Testis (tissue), 3 donors: Measurements from ENCODE around the gene AFAP1. TPM values are rescaled to one million over a fixed set of nuclear protein-coding genes. Genes with fewer than 3 reads are reported as not detected.

ENCODE experiments used
- DNase-seq: peaks from one replicate; pipeline ENCODE4 v3.0.0-alpha.2; 2019
- H3K27ac ChIP-seq, 2 donors: fragments of 200-600 bp; sonication (generic); one replicate each; pipeline ENCODE4 v1.5.1; 2019
- H3K27me3 ChIP-seq: fragments of 200-600 bp; sonication (generic); one replicate; pipeline ENCODE4 v1.5.1; 2019
- H3K36me3 ChIP-seq: fragments of 200-600 bp; sonication (generic); one replicate; pipeline ENCODE4 v1.5.1; 2017; ENCODE audit warnings: low read depth; ENCODE audit errors: missing control alignments
- H3K4me1 ChIP-seq: fragments of 200-600 bp; sonication (generic); one replicate; pipeline ENCODE4 v1.5.1; 2019
- H3K4me3 ChIP-seq, 2 donors: fragments of 200-600 bp; sonication (generic); one replicate each; pipeline ENCODE4 v1.5.1; 2017 to 2019
- H3K9me3 ChIP-seq: fragments of 200-600 bp; sonication (generic); one replicate; pipeline ENCODE4 v1.5.1; 2017
- CTCF ChIP-seq, 3 experiments: fragments of 450-650 bp in 2 of 3; fragments of 200-600 bp in 1 of 3; sonication (generic) in 1 of 3; IDR thresholded peaks; one replicate each; pipeline ENCODE4 v1.5.1; 2016 to 2019; ENCODE audit warnings: antibody characterized with exemption in 3 of 3, mild to moderate bottlenecking in 2 of 3, moderate library complexity in 1 of 3
- POLR2A ChIP-seq: fragments of 450-650 bp; IDR thresholded peaks from one replicate; pipeline ENCODE4 v1.6.1; 2017; ENCODE audit warnings: antibody characterized with exemption, mild to moderate bottlenecking, moderate library complexity
- WGBS, 2 donors: methylation state at CpG; one replicate each; pipeline ENCODE4 v1.1.5; 2018; 5-methylcytosine and 5-hydroxymethylcytosine counted together
- intact Hi-C: fragments of 100-400 bp; cut with DNase I; formaldehyde crosslinking; loops from one replicate; pipeline ENCODE4 v1.15.1; 2023; ENCODE audit warnings: low total_unique reads
- polyA plus RNA-seq: library from polyadenylated mRNA; stranded (reverse); fragments of 350-450 nt; fragmentation: Illumina TruSeq; extraction: RNeasy Lipid Tissue Mini Kit (QIAGEN cat#74804); gene quantifications from one replicate; pipeline ENCODE4 v1.2.3, GENCODE V29; 2014; ENCODE audit warnings: low read depth, low replicate concordance; ENCODE audit not compliant: insufficient read depth
- total RNA-seq, 2 donors: library from RNA; depleted of rRNA; stranded (reverse); fragments of >200 nt; gene quantifications; one replicate each; pipeline ENCODE4 v1.2.3, GENCODE V29; 2016

The AFAP1 gene
- total and polyA plus RNA-seq, 3 donors from 2014 or later = 23.1 to 52.4 (median 51.4) TPM

- Histone ChIP-seq H3K36me3 (no peaks in the 10 kb centered on the region), H3K9me3 (no peaks in the 10 kb centered on the region), H3K27me3 (no peaks in the 10 kb centered on the region), H3K4me1 (no peaks in the 10 kb centered on the region), H3K4me3 (no peak overlapping the region), H3K27ac (peak overlapping the region in 1 of 2 donors; percentile 12)
- TF ChIP-seq POLR2A = no peak
- no peak for TF ChIP-seq CTCF (IDR thresholded peaks at IDR 0.05)
- intact Hi-C loops = no loop called here
- DNase-seq = peak; percentile 76
- 39 to 61% methylated on average over 22 to 31 of the region's 31 CpGs for WGBS, 2 donors
Observed at GRCh38 chr4:7772711-7773385, 166.8 kb downstream of the AFAP1 start.

DNA sequence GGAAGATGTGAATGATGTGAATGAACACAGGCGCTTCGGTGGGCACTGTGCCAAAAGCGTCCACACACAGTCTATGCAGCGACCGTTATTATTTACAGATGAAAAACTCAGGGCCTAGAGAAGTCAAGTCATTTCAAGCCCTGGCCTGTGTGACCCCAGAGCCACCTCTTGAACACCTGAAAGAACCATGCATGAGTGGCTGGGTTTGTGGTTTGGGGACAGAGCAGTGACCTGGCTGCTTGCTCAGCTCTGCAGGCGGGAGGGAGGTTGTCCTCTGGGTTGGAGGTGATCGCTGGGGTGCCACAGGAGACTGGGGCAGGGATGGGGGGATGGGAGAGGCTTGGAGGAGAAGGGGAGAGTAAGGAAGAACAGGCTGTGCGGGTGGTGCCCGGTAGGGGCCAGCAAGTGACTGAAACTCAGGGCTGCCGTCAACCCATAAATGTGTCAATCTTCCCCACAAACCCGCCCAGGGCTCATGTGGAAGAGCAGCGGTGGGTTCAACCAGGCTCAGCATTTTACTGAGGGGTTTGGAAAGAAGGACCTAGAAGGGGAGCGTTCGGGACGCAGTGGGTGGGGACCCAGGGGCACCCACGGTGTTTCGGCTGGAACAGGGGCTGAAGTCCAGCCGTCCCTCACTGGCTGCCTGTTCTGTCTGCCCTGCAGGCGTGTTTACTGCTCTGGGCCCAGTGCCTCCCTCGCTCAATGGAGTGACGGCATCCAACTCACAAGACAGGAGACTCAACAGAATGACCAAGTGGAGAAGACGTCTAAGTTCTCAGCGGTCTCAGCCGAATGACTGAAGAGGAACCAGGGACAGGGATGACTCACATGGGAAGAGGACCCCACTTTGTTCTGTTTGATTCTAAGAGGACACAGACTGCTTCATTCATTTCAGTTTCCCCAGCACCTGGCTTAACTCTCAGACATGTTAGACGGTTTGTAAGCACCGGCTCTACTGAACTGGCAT lies 167.8 kb downstream of the AFAP1 start:
- Histone ChIP-seq H3K9me3 (no peaks in the 10 kb centered on the region), H3K36me3 (no peaks in the 10 kb centered on the region), H3K4me1 (no peaks in the 10 kb centered on the region), H3K4me3 (no peak overlapping the region), H3K27me3 (no peaks in the 10 kb centered on the region), H3K27ac (no peak overlapping the region)
- intact Hi-C loops = no loop called here
- no peak for TF ChIP-seq POLR2A
- TF ChIP-seq CTCF (IDR thresholded peaks at IDR 0.05) = no peak
- DNase-seq = no peak
- 86 to 88% methylated on average over 25 to 26 of the region's 26 CpGs for WGBS, 2 donors

GRCh38 chr4:7771056-7771455 lies 168.6 kb downstream of the AFAP1 start:
- Histone ChIP-seq H3K27ac (no peak overlapping the region), H3K27me3 (no peaks in the 10 kb centered on the region), H3K36me3 (no peaks in the 10 kb centered on the region), H3K4me3 (no peak overlapping the region), H3K9me3 (no peaks in the 10 kb centered on the region), H3K4me1 (no peaks in the 10 kb centered on the region)
- WGBS, 2 donors = 84 to 86% methylated on average over 6 of the region's 6 CpGs
- no peak for TF ChIP-seq POLR2A
- no peak for TF ChIP-seq CTCF (IDR thresholded peaks at IDR 0.05)
- no peak for DNase-seq
- intact Hi-C loops = no loop called here

- intact Hi-C loops = no loop called here
- 84 to 90% methylated on average over 11 to 13 of the region's 13 CpGs for WGBS, 2 donors
- no peak overlapping the region for H3K27ac ChIP-seq
- no peaks in the 10 kb centered on the region for H3K27me3 ChIP-seq
- TF ChIP-seq CTCF (IDR thresholded peaks at IDR 0.05) (peak; percentile 20 to 36 (median 26)), POLR2A (no peak)
- H3K4me1 ChIP-seq = no peaks in the 10 kb centered on the region
- H3K4me3 ChIP-seq = no peak overlapping the region
- H3K36me3 ChIP-seq = no peaks in the 10 kb centered on the region
- peak; percentile 53 for DNase-seq
- no peaks in the 10 kb centered on the region for H3K9me3 ChIP-seq
Observed at GRCh38 chr4:7770224-7771050, 169.2 kb downstream of the AFAP1 start.
